ENCODE data around the gene OR1I1.
"Not testable (repeated sequence)": the region's sequence is repeated elsewhere in the genome, so short reads cannot be mapped to it uniquely, and the experiment has no call there.

OR1I1 gene

GRCh38 chr19:15045506-15045905 lies 36.5 kb upstream of the OR1I1 start:
- DNase-seq, result no peak
- no peaks in the 10 kb centered on the region for H3K4me1 ChIP-seq
- H3K27me3 ChIP-seq, result no peaks in the 10 kb centered on the region
- no peak overlapping the region for H3K4me3 ChIP-seq (ENCODE audit: low read depth, low read length)
- no peak for TF ChIP-seq CTCF (IDR thresholded peaks at IDR 0.05; ENCODE audit: low read depth, low read length)
- no peaks in the 10 kb centered on the region; the same call in 1 of the 2 replicates for H3K9me3 ChIP-seq
- H3K36me3 ChIP-seq, result no peaks in the 10 kb centered on the region

DNA sequence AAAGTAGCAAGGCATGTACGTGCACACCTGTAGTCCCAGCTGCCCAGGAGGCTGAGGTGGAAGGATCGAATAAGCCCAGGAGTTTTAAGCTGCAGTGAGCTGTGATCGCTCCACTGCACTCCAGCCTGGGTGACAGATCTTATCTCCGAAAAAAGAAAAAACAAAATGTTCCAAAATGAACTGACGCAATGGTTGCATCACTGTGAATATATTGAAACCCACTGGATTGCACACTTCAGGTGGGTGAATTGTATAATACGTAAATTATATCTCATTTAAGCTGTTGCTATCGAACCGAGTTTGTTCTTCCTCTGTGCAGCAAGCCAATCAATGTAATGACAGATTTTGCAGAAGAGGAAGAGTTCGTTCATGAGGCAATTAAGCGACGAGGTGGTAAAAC lies 34.3 kb upstream of the OR1I1 start:
- no peak for TF ChIP-seq CTCF (IDR thresholded peaks at IDR 0.05; ENCODE audit: low read depth, low read length)
- no peak overlapping the region for H3K4me3 ChIP-seq (ENCODE audit: low read depth, low read length)
- H3K9me3 ChIP-seq, result no peaks in the 10 kb centered on the region; the same call in 1 of the 2 replicates
- no peak for DNase-seq
- no peaks in the 10 kb centered on the region for H3K27me3 ChIP-seq
- no peaks in the 10 kb centered on the region for H3K4me1 ChIP-seq
- H3K36me3 ChIP-seq, result no peaks in the 10 kb centered on the region

DNA sequence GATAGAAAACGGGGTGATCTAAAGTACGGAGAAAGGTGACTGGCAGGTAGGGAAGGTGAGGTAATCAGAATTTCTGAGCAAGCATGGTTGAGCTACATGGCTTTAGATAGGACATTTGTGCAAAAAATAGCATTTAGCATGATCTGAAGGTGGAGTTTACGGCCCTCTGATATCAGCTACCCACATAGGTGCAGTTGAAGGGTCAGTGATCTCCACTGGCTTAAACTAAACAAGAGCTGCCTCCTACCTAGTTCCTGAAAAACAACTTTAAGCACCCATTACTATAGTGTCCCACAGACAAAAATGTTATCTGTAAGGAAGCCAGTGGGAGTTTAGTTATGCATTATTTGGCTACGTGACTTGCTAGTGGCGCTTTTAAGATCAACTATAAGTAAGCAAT lies 33.9 kb upstream of the OR1I1 start:
- Histone ChIP-seq H3K9me3 (no peaks in the 10 kb centered on the region), H3K36me3 (no peaks in the 10 kb centered on the region), H3K4me3 (ENCODE audit: low read depth, low read length) (no peak overlapping the region), H3K4me1 (no peaks in the 10 kb centered on the region), H3K27me3 (no peaks in the 10 kb centered on the region)
- no peak for TF ChIP-seq CTCF (IDR thresholded peaks at IDR 0.05; ENCODE audit: low read depth, low read length)
- no peak for DNase-seq

DNA sequence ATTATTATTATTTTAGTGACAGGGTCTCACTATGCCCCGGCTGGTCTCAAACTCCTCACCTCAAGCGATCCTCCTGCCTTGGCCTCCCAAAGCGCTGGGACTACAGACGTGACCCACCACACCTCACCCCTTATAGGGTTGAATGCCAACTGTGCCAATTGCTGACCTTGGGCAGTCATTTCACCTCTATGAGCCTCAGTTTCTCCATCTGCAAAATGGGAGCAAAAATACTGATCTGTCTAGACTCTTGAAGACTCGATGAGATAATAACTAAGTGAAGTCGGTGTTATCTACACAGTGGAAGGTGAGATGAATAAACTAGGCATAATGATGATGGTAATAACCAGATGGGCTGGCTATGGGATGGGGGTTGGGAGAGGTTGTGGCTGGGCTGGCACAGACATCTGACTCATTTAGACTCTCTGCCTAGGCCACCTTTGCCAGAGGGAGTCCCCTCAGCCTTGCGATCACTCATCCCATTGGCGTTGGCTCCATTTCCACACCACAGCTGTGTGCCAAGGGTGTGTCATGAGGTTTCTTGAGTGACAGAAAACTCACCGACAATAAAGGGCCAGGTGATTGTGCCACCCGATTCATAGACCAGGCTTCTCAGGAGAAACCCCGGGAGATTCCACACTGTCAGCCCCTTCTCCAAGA lies 33.0 kb upstream of the OR1I1 start, which contains the start of gene CASP14:
Gene CASP14 (plus strand): TSS at position 596 of the 657 bp plus-strand sequence. CDS start 2,772 bp downstream, outside the sequence.
- TF ChIP-seq CTCF (IDR thresholded peaks at IDR 0.05; ENCODE audit: low read depth, low read length), result no peak
- DNase-seq, result no peak
- no peaks in the 10 kb centered on the region for H3K4me1 ChIP-seq
- no peak within 1 kb of the TSS for H3K4me3 ChIP-seq (ENCODE audit: low read depth, low read length)
- no peaks in the 10 kb centered on the region for H3K36me3 ChIP-seq
- H3K9me3 ChIP-seq, result no peaks in the 10 kb centered on the region
- H3K27me3 ChIP-seq, result no peaks in the 10 kb centered on the region

DNA sequence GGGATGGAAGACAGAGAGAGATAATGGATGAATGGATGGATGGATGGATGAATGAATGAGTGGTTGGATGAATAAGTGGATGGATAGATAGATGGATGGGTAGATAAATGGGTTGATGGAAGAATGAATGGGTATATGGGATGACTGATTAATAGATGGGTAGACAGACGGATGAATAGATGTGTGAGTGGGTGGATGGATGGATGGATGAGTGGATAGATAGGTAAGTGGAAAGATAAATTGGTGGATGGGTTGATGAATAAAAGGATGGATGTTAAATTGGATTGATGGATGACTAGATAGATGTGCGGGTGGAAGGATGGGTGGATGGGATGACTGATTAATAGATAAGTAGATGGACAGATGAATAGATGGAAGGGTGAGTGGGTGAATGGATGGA lies 31.4 kb upstream of the OR1I1 start:
- no peak for DNase-seq
- Histone ChIP-seq H3K4me3 (ENCODE audit: low read depth, low read length) (no peak overlapping the region), H3K4me1 (no peaks in the 10 kb centered on the region), H3K36me3 (no peaks in the 10 kb centered on the region), H3K27me3 (no peaks in the 10 kb centered on the region), H3K9me3 (no peaks in the 10 kb centered on the region)
- TF ChIP-seq CTCF (IDR thresholded peaks at IDR 0.05; ENCODE audit: low read depth, low read length), result no peak

DNA sequence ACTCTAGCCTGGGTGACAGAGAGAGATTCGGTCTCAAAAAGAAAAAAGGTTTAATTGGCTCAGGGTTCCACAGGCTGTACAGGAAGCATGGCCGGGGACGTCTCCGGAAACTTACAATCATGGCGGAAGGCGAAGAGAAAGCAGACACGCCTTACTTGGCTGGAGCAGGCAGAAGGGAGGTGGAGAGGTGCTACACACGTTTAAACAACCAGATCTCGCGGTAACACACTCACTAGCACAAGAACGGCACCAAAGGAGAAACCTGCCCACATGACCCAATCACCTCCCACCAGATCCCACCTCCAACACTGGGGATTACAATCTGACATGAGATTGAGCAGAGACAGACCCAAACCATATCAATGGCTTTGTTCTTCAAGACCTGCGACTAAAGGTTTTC lies 20.0 kb upstream of the OR1I1 start:
- no peak for TF ChIP-seq CTCF (IDR thresholded peaks at IDR 0.05; ENCODE audit: low read depth, low read length)
- H3K27me3 ChIP-seq, result no peaks in the 10 kb centered on the region; the same call in 1 of the 2 replicates
- DNase-seq, result no peak
- H3K4me3 ChIP-seq (ENCODE audit: low read depth, low read length), result no peak overlapping the region
- no peaks in the 10 kb centered on the region for H3K4me1 ChIP-seq
- H3K9me3 ChIP-seq, result no peaks in the 10 kb centered on the region
- H3K36me3 ChIP-seq, result no peaks in the 10 kb centered on the region

DNA sequence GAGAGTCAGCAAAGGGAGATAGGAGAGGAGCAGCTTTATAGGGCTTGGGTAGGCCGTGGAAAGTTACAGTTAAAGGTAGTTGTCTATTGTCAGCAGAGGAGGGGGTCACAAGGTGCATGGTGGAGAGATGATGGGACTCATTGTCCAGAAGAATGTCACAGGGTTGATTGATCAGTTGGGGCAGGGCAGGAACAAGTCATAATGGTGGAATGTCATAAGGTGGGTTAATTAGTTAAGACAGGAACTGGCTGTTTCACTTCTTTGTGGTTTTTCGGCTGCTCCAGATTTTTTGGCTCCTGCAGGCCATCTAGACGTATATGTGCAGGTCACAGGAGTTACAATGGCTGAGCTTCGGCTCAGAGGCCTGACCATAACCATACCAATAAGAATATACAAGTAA lies 11.6 kb upstream of the OR1I1 start:
- DNase-seq; H3K9me3 ChIP-seq; H3K4me1 ChIP-seq; H3K4me3 ChIP-seq (ENCODE audit: low read depth, low read length); H3K36me3 ChIP-seq; H3K27me3 ChIP-seq: not testable (repeated sequence)

All from BE2C (cell line).